Endothelial cell of umbilical vein (primary cell): Measurements from ENCODE around the gene HOXD8. TPM values are rescaled to one million over a fixed set of nuclear protein-coding genes. Genes with fewer than 3 reads are reported as not detected.

Source experiments
- BruUV-seq: library from RNA; stranded (reverse); fragments of 400-500 nt; replicated peaks from 2 replicates; lab custom pipeline; 2021; lab: Mats Ljungman, UMichigan
- CTCF ChIA-PET: fragments of 300-600, 350-600 bp; sonication (Branson Sonifier 250); formaldehyde crosslinking; loops from one replicate; lab custom pipeline; 2021; ENCODE audit warnings: antibody characterized with exemption, inconsistent platforms; lab: Charles Lee
- POLR2A ChIA-PET: fragments of 300-600, 350-600 bp; sonication (Branson Sonifier 250); formaldehyde crosslinking; loops from one replicate; lab custom pipeline; 2021; ENCODE audit warnings: antibody characterized with exemption, inconsistent platforms; lab: Charles Lee
- DNase-seq: peaks from one replicate; pipeline ENCODE4 v3.0.0-alpha.2; 2011; ENCODE audit warnings: low read depth, low spot score
- FAIRE-seq: peaks from 2 replicates; lab custom pipeline; 2011; peaks lifted over from hg19 to GRCh38; lab: Jason Lieb, UNC
- H2AFZ ChIP-seq: 2 replicates; pipeline ENCODE4 v1.6.0; 2012; ENCODE audit warnings: low read depth, low read length, control low read depth, inconsistent platforms
- H3K27ac ChIP-seq: 2 replicates; pipeline ENCODE4 v1.5.1; 2011; ENCODE audit warnings: low read depth, mild to moderate bottlenecking, control low read depth, low read length, moderate library complexity; ENCODE audit not compliant: insufficient read depth
- H3K27me3 ChIP-seq, 2 experiments: 2 replicates each; pipeline versions ENCODE4 v1.6.0 to v1.6.1; 2011; ENCODE audit warnings: low read length in 2 of 2, mixed read lengths in 1 of 2; ENCODE audit not compliant: control insufficient read depth in 2 of 2, insufficient read depth in 2 of 2
- H3K36me3 ChIP-seq, 2 experiments: 2 replicates in 1 of 2; 3 replicates in 1 of 2; pipeline ENCODE4 v1.5.1; 2011; ENCODE audit warnings: low read length in 2 of 2, mild to moderate bottlenecking in 1 of 2, moderate library complexity in 1 of 2; ENCODE audit not compliant: control insufficient read depth in 2 of 2, insufficient read depth in 2 of 2; ENCODE audit errors: extremely low read depth in 1 of 2
- H3K4me1 ChIP-seq: 3 replicates; pipeline ENCODE4 v1.5.1; 2011; ENCODE audit warnings: mild to moderate bottlenecking, low read length; ENCODE audit not compliant: control insufficient read depth, insufficient read depth; ENCODE audit errors: extremely low read depth
- H3K4me2 ChIP-seq: 2 replicates; pipeline ENCODE4 v1.6.1; 2011; ENCODE audit warnings: low read length, control low read depth, mixed read lengths; ENCODE audit not compliant: insufficient read depth
- H3K4me3 ChIP-seq, 3 experiments: fragments of 200-600 bp in 1 of 3; sonication (generic), shearing (Covaris generic) in 1 of 3; replicated peaks in 1 of 3; 2 replicates each; pipeline ENCODE4 v1.5.1; 2011 to 2016; ENCODE audit warnings: control low read depth in 3 of 3, low read length in 3 of 3, mild to moderate bottlenecking in 2 of 3, inconsistent platforms in 1 of 3, low read depth in 1 of 3, moderate library complexity in 1 of 3; ENCODE audit not compliant: insufficient read depth in 1 of 3
- H3K79me2 ChIP-seq: 2 replicates; pipeline ENCODE4 v1.6.0; 2012; ENCODE audit warnings: low read length, inconsistent platforms; ENCODE audit not compliant: control insufficient read depth, insufficient read depth
- H3K9ac ChIP-seq: replicated peaks from 2 replicates; pipeline ENCODE3; 2011; ENCODE audit warnings: low read length, control low read depth; ENCODE audit not compliant: insufficient read depth; ENCODE audit errors: extremely low read depth
- H3K9me1 ChIP-seq: replicated peaks from 3 replicates; pipeline ENCODE4 v1.6.0; 2011; ENCODE audit warnings: mild to moderate bottlenecking, low read length; ENCODE audit not compliant: control insufficient read depth, insufficient read depth; ENCODE audit errors: extremely low read depth
- H3K9me3 ChIP-seq: replicated peaks from 2 replicates; pipeline ENCODE4 v1.5.1; 2012; ENCODE audit warnings: low read length, inconsistent platforms; ENCODE audit not compliant: control insufficient read depth, insufficient read depth
- H4K20me1 ChIP-seq: replicated peaks from 2 replicates; pipeline ENCODE3; 2011; ENCODE audit warnings: mild to moderate bottlenecking, low read length; ENCODE audit not compliant: control insufficient read depth, insufficient read depth; ENCODE audit errors: extremely low read depth
- CTCF ChIP-seq, 2 donors: IDR thresholded peaks; 1 replicate in 1 of 2; 2 replicates in 1 of 2; pipeline ENCODE4 v1.5.1; 2011; ENCODE audit warnings: low read length in 2 of 2, mild to moderate bottlenecking in 2 of 2, moderate library complexity in 2 of 2, control low read depth in 1 of 2, inconsistent platforms in 1 of 2, low read depth in 1 of 2; ENCODE audit not compliant: insufficient read depth in 1 of 2; ENCODE audit errors: extremely low read depth in 1 of 2
- GATA2 ChIP-seq: IDR thresholded peaks from 2 replicates; pipeline ENCODE4 v1.7.0; 2011; ENCODE audit warnings: low read depth, mild to moderate bottlenecking, moderate library complexity, mixed read lengths, low read length; ENCODE audit not compliant: insufficient read length, insufficient read depth
- JUN ChIP-seq: IDR thresholded peaks from 2 replicates; pipeline ENCODE4 v1.6.1; 2011; ENCODE audit warnings: borderline replicate concordance, low read depth; ENCODE audit not compliant: insufficient read length, insufficient read depth
- POLR2A ChIP-seq: IDR thresholded peaks from 2 replicates; pipeline ENCODE4 v1.6.1; 2012; ENCODE audit warnings: low read depth, mild to moderate bottlenecking, control low read depth, low read length
- POLR2AphosphoS5 ChIP-seq: IDR thresholded peaks from 2 replicates; pipeline ENCODE4 v1.6.1; 2012; ENCODE audit warnings: low read depth, mild to moderate bottlenecking, control low read depth, low read length, moderate library complexity; ENCODE audit not compliant: insufficient read depth
- dilution Hi-C: fragments of 300-500 bp; cut with MboI; formaldehyde crosslinking; loops from one replicate; pipeline ENCODE4 v1.15.0; 2019; ENCODE audit warnings: low sequenced_read_pairs; ENCODE audit not compliant: extremely low pct_ligation_motif_present
- intact Hi-C: fragments of 100-400 bp; cut with micrococcal nuclease; formaldehyde crosslinking; loops from one replicate; pipeline ENCODE4 v1.10.0; 2022
- polyA plus RNA-seq, 4 experiments: library from polyadenylated mRNA; depleted of rRNA in 3 of 4; stranded (reverse) in 3 of 4; unstranded in 1 of 4; fragments of >200 nt; gene quantifications; 2 replicates each; pipeline versions ENCODE4 v1.2.1 to v1.2.3, GENCODE V29; 2011 to 2012; ENCODE audit warnings: missing spikeins in 1 of 4
- total RNA-seq: library from RNA; stranded (reverse); gene quantifications from 2 replicates; pipeline ENCODE4 v1.2.3, GENCODE V29; 2021

The HOXD8 gene
- total and polyA plus RNA-seq, 2 donors (not counting 3 experiments of a cell fraction or from before 2014, with no cell fraction given) = 6.4 to 15.6 TPM

- Histone ChIP-seq H3K9me3 (no peaks in the 10 kb centered on the region), H4K20me1 (no peaks in the 10 kb centered on the region), H3K27me3 (peaks cover 82 to 96% of the 10 kb centered on the region in 2 experiments), H3K9me1 (no peaks in the 10 kb centered on the region), H2AFZ (no peak overlapping the region), H3K4me2 (no peak overlapping the region), H3K36me3 (no peaks in the 10 kb centered on the region), H3K27ac (no peak overlapping the region), H3K4me1 (no peaks in the 10 kb centered on the region), H3K79me2 (no peaks in the 10 kb centered on the region), H3K4me3 (no peak overlapping the region), H3K9ac (no peak overlapping the region)
- no peak for TF ChIP-seq POLR2AphosphoS5
- intact Hi-C loops (no loop called here), dilution Hi-C loops (no loop called here)
- CTCF ChIA-PET = interaction anchor here (0.6 to 4.3 kb wide), 21 partner anchors 8 to 1411 kb away, joined by 3 to 24 read pairs (median 6); partner anchors contain the start of gene HOXD9
- DNase-seq (no peak), FAIRE-seq (no peak)
- BruUV-seq = no TSS peak
- POLR2A ChIA-PET = no interaction called here
Observed at GRCh38 chr2:176110415-176111308, 18.8 kb upstream of the HOXD8 start.

GRCh38 chr2:176111309-176111663 lies 18.2 kb upstream of the HOXD8 start:
- H3K4me3 ChIP-seq = no peak overlapping the region
- ChIA-PET CTCF (interaction anchor here (0.6 to 4.3 kb wide), 24 partner anchors 9 to 1115 kb away, joined by 3 to 24 read pairs (median 5); partner anchors contain the start of gene HOXD9), POLR2A (no interaction called here)
- no peaks in the 10 kb centered on the region for H3K79me2 ChIP-seq
- DNase-seq (peak; percentile 74), FAIRE-seq (peak; percentile 92)
- H2AFZ ChIP-seq = no peak overlapping the region
- TF ChIP-seq GATA2 (no peak), CTCF (IDR thresholded peaks at IDR 0.05; ENCODE audit: extremely low read depth in 1 of 2, insufficient read depth in 1 of 2, low read depth in 1 of 2, low read length in 2 of 2) (peak; percentile 87 to 93), JUN (no peak), POLR2A (no peak)
- BruUV-seq = no TSS peak
- no peak overlapping the region for H3K4me2 ChIP-seq
- H3K4me1 ChIP-seq = no peaks in the 10 kb centered on the region
- H3K27me3 ChIP-seq = peaks cover 79 to 96% of the 10 kb centered on the region in 2 experiments
- H3K9me1 ChIP-seq = no peaks in the 10 kb centered on the region
- no peak overlapping the region for H3K9ac ChIP-seq
- no peak overlapping the region for H3K27ac ChIP-seq
- H4K20me1 ChIP-seq = no peaks in the 10 kb centered on the region
- no peaks in the 10 kb centered on the region for H3K9me3 ChIP-seq
- intact Hi-C loops = no loop called here
- no peaks in the 10 kb centered on the region for H3K36me3 ChIP-seq
- dilution Hi-C loops = no loop called here
